Choroid plexus epithelial cell (primary cell): ENCODE measurements around the gene DLG1.

Source experiments
- DNase-seq: peaks from one replicate; pipeline ENCODE4 v3.0.0-alpha.2; 2010; ENCODE audit warnings: low read depth
- H3K4me3 ChIP-seq: 2 replicates; pipeline ENCODE4 v1.5.1; 2011; ENCODE audit warnings: low read depth, mild to moderate bottlenecking, control low read depth, low read length, moderate library complexity
- TF ChIP-seq, protein P1 (sequence below): conservative IDR thresholded peaks from 2 replicates; pipeline ENCODE4 v1.5.1; 2011; ENCODE audit warnings: low read depth, mild to moderate bottlenecking, control low read depth, inconsistent platforms, low read length, moderate library complexity

Gene DLG1

DNA sequence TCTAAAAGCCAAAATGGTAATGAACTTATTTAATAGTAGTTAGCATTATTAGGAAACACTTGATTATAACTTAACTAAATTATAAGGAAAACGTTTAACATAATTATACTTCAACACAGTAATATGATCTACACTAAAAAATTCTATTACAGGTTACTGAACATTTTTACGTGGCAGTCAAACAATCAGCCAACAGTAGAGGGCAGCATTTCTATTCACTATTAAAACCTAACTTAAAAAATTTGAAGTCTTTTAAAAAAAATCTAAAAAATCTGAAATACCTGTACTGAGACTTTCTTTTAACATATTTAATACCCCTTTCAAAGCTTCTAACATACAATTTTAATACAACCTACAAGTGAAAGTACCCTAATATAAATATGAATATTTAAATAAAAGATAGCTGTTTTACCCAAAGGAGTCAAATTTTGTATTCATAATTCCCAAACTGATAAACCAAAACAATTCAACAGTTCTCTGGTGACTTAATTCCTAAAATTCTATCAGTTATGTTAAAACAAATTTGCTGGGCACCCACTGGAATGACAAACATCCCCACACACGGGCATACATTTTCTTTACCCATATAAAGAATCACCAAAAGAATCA, 41.5 kb downstream of the DLG1 start:
- no peak overlapping the region for H3K4me3 ChIP-seq
- DNase-seq, result peak; percentile 76
- TF ChIP-seq, protein P1, sequence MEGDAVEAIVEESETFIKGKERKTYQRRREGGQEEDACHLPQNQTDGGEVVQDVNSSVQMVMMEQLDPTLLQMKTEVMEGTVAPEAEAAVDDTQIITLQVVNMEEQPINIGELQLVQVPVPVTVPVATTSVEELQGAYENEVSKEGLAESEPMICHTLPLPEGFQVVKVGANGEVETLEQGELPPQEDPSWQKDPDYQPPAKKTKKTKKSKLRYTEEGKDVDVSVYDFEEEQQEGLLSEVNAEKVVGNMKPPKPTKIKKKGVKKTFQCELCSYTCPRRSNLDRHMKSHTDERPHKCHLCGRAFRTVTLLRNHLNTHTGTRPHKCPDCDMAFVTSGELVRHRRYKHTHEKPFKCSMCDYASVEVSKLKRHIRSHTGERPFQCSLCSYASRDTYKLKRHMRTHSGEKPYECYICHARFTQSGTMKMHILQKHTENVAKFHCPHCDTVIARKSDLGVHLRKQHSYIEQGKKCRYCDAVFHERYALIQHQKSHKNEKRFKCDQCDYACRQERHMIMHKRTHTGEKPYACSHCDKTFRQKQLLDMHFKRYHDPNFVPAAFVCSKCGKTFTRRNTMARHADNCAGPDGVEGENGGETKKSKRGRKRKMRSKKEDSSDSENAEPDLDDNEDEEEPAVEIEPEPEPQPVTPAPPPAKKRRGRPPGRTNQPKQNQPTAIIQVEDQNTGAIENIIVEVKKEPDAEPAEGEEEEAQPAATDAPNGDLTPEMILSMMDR, result peak; percentile 62

DNA sequence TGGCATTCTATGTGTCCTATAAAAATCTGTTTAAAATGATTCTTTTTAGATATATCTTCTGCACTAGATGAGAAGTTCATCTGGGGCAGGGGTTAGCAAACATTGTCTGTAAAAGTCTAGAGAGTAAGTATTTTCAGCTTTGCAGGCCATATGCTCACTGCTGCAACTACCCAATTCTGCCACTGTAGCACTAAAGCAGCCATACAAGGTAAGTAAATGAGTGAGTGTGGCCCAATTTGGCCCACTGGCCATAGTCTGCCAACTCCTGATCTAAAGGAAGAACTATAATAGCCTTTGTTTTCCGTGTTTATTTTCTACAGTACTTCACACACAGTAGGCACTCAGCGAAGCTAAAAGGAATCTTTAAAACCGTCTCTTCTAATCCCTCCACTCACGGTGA, 42.3 kb downstream of the DLG1 start:
- DNase-seq, result no peak
- no peak overlapping the region for H3K4me3 ChIP-seq
- TF ChIP-seq, protein P1, result peak; percentile 17

DNA sequence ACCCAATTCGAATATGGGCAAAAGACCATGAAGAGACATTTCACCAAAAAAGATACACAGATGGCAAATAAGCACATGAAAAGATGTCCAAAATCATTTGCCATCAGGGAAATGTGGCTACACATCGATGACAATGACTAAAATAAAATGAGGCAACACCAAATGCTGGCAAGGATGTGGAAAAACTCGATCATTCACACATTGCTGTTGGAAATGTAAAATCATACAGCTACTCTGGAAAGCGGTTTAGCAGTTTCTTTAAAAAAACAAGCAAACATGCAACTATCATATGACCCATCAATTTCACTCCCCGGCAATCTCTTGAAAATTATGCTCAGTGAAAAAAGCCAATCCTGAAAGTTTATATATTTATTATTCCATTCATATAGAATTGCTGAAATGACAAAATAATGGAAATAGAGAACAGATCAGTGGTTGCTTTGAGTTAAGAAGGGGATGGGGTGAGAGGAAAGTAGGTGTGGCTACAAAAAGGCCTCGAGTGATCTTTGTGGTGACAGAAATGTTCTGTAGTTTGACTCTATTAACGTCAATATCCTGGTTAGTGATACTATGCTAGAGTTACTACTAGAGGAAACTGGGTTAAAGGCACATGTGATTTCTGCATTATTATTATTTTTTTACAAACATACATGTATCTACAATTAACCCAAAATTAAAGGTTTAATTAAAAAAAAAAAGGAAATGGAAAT, 45.0 kb downstream of the DLG1 start:
- no peak for DNase-seq
- H3K4me3 ChIP-seq, result no peak overlapping the region
- TF ChIP-seq, protein P1, result no peak

DNA sequence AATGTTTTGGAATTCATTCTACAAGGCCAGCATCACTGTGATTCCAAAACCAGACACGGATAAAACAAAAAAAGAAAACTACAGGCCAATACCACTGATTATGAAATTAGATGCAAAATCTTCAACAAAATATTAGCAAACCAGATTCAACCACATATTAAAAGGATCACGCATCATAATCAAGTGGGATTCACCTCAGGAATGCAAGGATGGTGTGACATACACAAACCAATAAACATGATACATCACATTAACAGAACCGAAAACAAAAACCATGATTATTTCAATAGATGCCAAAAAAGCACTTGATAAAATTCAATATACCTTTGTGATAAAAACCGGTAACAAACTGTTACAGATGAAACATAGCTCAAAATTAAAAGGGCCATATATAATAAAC, 48.9 kb downstream of the DLG1 start:
- DNase-seq, result no peak
- no peak overlapping the region for H3K4me3 ChIP-seq
- TF ChIP-seq, protein P1, result no peak

DNA sequence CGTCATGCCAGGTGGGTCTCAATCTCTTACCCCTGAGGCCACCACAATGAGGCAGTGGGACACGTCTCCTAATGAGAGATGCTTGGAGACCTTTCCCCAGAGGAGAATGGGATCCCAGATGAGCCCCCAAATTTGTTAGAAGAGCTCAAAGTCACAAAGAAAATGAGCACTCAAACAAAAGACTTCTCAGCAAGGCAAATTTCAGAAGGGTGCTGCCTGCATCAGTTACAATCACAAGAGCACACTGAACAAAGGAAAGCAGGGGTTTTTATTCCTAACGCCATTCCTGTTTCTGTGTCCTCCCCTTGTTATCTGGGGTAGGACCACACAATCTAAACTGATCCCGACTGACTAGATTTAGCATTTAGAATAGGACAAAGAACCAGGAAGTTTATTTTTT, 50.1 kb downstream of the DLG1 start:
- no peak for DNase-seq
- no peak overlapping the region for H3K4me3 ChIP-seq
- TF ChIP-seq, protein P1, result no peak

DNA sequence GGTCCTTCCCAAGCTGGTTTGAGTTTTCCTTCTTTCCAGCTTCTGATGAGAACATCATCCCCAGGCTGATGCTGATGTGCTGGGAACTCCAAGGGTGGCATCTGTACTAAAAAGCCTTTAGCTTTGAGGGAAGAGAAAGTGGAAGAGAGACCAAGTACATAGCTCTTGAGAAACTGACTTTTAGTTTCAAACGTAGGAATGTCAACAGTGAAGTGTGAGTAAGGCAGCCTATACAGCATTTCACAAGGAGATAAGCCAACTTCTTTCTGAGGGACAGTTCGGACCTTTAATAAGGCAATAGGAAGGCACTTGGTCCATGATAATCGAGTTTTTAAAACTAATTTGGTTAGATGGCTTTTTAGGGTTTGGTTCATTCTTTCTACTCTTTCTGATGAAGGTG, 53.7 kb downstream of the DLG1 start:
- TF ChIP-seq, protein P1, result no peak
- H3K4me3 ChIP-seq, result no peak overlapping the region
- no peak for DNase-seq
